Muscle layer of colon (tissue), 2 donors: ENCODE data around the gene TFDP1.

Experiments
- H3K27ac ChIP-seq: one replicate; pipeline ENCODE4 v1.7.0; 2013; ENCODE audit warnings: low read depth, mild to moderate bottlenecking, low read length, moderate library complexity
- H3K27me3 ChIP-seq, 2 donors: one replicate each; pipeline ENCODE4 v1.7.0; 2013; ENCODE audit warnings: low read length in 2 of 2, mild to moderate bottlenecking in 2 of 2; ENCODE audit not compliant: insufficient read depth in 2 of 2, control insufficient read depth in 1 of 2
- H3K36me3 ChIP-seq: one replicate; pipeline ENCODE4 v1.7.0; 2013; ENCODE audit warnings: mild to moderate bottlenecking, low read length; ENCODE audit not compliant: insufficient read depth
- H3K4me1 ChIP-seq: one replicate; pipeline ENCODE4 v1.7.0; 2013; ENCODE audit warnings: mild to moderate bottlenecking, low read length; ENCODE audit not compliant: insufficient read depth
- H3K4me3 ChIP-seq, 2 donors: one replicate each; pipeline ENCODE4 v1.7.0; 2013; ENCODE audit warnings: low read length in 2 of 2, low read depth in 1 of 2, mild to moderate bottlenecking in 1 of 2, moderate library complexity in 1 of 2
- H3K9ac ChIP-seq: one replicate; pipeline ENCODE4 v1.7.0; 2013; ENCODE audit warnings: low read length
- H3K9me3 ChIP-seq: one replicate; pipeline ENCODE4 v1.7.0; 2013; ENCODE audit warnings: mild to moderate bottlenecking, low read length
- donor health status: abdominal sarcoma.
- donor health status: Adenocarcinoma of cecum.

The TFDP1 gene

GRCh38 chr13:113641426-113641825, 56.9 kb downstream of the TFDP1 start:
- Histone ChIP-seq H3K9me3 (no peaks in the 10 kb centered on the region), H3K4me3 (no peak overlapping the region), H3K27me3 (no peaks in the 10 kb centered on the region), H3K9ac (no peak overlapping the region), H3K36me3 (peaks cover 25% of the 10 kb centered on the region), H3K4me1 (no peaks in the 10 kb centered on the region), H3K27ac (no peak overlapping the region)

DNA sequence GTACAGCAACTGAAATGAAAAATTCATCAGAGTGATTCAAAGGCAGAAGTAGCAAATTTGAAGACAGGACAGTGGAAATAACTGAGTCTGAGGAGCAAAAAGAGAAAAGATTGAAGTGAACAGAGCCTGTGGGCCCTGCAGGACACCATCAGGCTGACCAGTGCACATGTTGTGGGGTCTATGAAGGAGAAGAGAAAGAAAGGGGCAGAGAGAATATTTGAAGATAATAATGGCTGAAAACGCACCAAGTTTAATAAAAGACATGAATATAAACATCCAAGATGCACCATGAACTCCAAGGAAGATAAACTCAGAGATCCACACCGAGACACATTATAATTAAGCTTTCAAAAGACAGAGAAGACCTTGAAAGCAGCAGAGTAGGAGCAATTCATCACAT, 58.0 kb downstream of the TFDP1 start:
- Histone ChIP-seq H3K27me3 (no peaks in the 10 kb centered on the region), H3K9ac (no peak overlapping the region), H3K27ac (no peak overlapping the region), H3K4me3 (no peak overlapping the region), H3K4me1 (peaks cover 7% of the 10 kb centered on the region), H3K9me3 (no peaks in the 10 kb centered on the region), H3K36me3 (peaks cover 14% of the 10 kb centered on the region)

DNA sequence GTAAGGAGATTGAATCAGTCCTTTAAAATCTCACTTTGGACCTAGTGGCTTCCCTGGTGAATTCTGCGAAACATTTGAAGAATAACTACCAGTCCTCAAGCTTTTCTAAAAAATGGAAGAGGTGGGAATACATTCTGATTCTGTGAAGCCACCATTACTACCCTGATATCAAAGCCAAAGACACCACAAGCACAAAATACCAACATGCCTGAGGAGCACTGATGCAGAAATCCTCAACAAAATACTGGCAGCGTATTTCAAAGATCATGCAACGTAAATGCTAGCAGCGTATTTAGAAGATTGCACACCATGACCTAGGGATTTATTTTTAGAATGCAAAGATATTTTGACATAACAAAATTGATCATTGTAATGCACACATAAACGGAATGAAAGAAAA, 59.0 kb downstream of the TFDP1 start:
- peaks cover 6% of the 10 kb centered on the region for H3K36me3 ChIP-seq
- H3K4me1 ChIP-seq: peaks cover 15% of the 10 kb centered on the region
- no peak overlapping the region for H3K4me3 ChIP-seq
- H3K9me3 ChIP-seq: no peaks in the 10 kb centered on the region
- no peaks in the 10 kb centered on the region for H3K27me3 ChIP-seq
- no peak overlapping the region for H3K9ac ChIP-seq
- no peak overlapping the region for H3K27ac ChIP-seq

DNA sequence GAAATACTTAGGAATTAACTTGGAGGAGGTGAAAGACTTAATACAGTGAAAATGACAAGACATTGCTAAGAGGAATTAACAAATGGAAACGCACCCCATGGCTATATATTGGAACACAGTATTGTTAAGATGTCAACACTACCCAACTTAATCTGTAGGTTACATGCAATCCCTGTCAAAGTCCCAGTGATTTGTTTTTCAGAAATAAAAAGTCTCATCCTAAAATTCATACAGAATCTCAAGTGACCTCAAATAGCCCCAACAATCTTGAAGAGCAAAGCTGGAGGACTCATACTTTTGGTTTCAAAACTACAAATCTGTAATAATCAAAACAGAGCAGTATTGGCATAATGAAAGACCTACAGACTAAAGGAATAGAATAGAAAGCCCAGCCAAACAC, 60.2 kb downstream of the TFDP1 start:
- Histone ChIP-seq H3K36me3 (peaks cover 2% of the 10 kb centered on the region), H3K9ac (no peak overlapping the region), H3K4me3 (no peak overlapping the region), H3K4me1 (peaks cover 15% of the 10 kb centered on the region), H3K9me3 (no peaks in the 10 kb centered on the region), H3K27ac (no peak overlapping the region), H3K27me3 (no peaks in the 10 kb centered on the region)

DNA sequence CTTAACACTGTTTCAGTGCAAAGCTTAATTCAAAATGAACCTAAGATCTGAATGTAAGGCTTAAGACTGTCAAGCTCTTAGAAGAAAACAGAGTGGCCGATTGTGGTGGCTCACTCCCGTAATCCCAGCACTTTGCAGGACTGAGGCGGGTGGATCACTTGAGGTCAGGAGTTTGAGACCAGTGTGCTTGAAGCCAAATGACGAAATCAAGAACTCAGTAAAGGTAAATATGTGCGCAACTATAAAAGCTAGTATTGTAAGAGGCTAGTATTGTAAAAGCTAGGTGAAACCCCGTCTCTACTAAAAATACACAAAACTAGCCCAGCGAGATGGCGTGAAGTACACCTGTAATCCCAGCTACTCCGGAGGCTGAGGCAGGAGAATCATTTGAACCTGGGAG, 60.8 kb downstream of the TFDP1 start:
- H3K9ac ChIP-seq: no peak overlapping the region
- H3K4me1 ChIP-seq: peaks cover 15% of the 10 kb centered on the region
- H3K27ac ChIP-seq: no peak overlapping the region
- no peak overlapping the region for H3K4me3 ChIP-seq
- no peaks in the 10 kb centered on the region for H3K36me3 ChIP-seq
- no peaks in the 10 kb centered on the region for H3K9me3 ChIP-seq
- no peaks in the 10 kb centered on the region for H3K27me3 ChIP-seq

- Histone ChIP-seq H3K9ac (no peak overlapping the region), H3K36me3 (no peaks in the 10 kb centered on the region), H3K27ac (no peak overlapping the region), H3K9me3 (no peaks in the 10 kb centered on the region), H3K27me3 (no peaks in the 10 kb centered on the region), H3K4me3 (no peak overlapping the region), H3K4me1 (peaks cover 15% of the 10 kb centered on the region)
These were observed 61.8 kb downstream of the TFDP1 start for GRCh38 chr13:113646376-113646775.

DNA sequence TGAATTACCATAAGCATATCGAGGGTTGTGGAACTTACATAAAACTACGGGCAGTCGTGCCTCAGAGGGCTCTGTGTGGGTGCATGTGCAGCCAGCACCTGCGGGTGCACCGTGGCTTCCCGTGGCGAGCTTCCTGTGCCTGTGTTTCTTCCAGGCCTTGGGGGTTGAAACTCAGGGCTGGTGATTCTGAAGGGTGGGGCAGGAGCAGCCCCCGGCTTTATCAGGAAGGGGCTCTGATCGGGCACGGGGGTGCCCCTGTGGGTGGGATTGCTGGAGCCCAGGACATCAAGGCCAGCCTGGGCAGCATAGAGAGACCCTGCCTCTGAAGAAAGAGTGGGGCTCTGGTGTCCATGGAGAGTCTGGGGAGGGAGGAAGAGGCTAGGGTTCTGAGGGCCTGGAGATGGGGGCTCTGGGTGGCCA, 62.4 kb downstream of the TFDP1 start:
- H3K27ac ChIP-seq: no peak overlapping the region
- no peaks in the 10 kb centered on the region for H3K27me3 ChIP-seq
- no peak overlapping the region for H3K4me3 ChIP-seq
- H3K9me3 ChIP-seq: no peaks in the 10 kb centered on the region
- H3K36me3 ChIP-seq: no peaks in the 10 kb centered on the region
- H3K9ac ChIP-seq: no peak overlapping the region
- H3K4me1 ChIP-seq: peaks cover 15% of the 10 kb centered on the region

DNA sequence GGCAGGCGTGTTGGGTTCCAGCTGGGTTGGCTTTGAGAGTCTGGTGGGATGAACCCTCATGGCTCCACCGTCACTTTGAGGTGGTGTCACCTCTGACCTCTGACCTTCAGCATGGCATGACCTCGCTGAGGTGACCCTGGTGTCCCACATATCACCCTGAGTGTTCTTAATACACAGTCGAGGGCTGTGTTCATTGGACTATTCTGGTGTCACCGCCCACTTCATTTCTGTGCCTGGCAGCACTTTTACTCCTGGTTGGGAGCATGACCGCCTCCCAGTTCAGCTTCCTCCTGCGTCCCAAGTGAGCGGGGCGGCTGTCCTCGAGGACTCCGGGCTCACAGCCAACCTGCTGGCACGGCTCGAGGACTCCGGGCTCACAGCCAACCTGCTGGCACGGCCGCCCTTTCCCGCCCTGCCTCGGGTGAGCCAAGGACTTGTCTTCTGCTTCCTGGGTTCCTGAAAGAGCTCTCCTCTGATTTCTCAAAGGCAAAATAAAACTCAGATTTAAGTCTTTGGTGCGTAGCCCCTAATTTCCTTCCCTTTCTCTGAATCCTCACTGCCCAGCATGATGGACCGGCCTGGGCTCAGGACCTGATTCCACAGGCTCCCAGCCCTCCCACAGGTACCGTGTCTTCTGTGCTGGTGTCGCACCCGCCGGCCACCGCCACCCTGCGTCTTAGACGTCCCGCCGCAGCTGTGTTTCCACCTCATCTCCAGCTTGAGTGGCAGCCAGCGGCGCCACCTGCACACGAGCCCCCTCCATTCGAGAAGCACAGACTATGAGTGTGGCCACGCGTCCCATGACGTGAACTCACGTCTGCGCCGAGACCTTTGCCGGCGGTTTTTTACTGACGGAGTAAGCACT, 63.0 kb downstream of the TFDP1 start:
- Histone ChIP-seq H3K36me3 (no peaks in the 10 kb centered on the region), H3K27me3 (no peaks in the 10 kb centered on the region), H3K4me3 (no peak overlapping the region), H3K9me3 (no peaks in the 10 kb centered on the region), H3K4me1 (peaks cover 15% of the 10 kb centered on the region), H3K9ac (no peak overlapping the region), H3K27ac (no peak overlapping the region)

DNA sequence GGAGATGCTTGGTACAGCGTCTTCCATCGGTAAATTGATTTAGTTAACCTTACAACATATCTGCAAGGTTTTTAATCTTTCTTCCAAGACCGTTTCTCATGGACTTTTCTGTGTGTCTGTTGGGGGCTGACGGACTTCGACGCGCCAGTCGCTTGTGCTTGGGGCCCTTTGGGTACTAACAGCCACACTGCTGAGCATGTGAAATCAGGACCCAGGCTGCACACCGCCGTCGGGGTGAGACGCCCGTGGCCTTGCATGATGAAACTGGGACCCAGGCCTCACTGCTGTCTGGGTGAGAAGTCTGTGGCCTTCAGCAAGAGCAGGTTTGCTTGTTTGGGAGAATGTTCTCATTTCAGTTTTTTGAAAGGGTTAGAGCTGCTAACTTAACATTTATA, 63.7 kb downstream of the TFDP1 start:
- H3K4me3 ChIP-seq: no peak overlapping the region
- H3K9me3 ChIP-seq: no peaks in the 10 kb centered on the region
- H3K27me3 ChIP-seq: no peaks in the 10 kb centered on the region
- H3K4me1 ChIP-seq: peaks cover 15% of the 10 kb centered on the region
- no peak overlapping the region for H3K9ac ChIP-seq
- H3K27ac ChIP-seq: no peak overlapping the region
- H3K36me3 ChIP-seq: no peaks in the 10 kb centered on the region

- Histone ChIP-seq H3K4me1 (peaks cover 15% of the 10 kb centered on the region), H3K4me3 (no peak overlapping the region), H3K9ac (no peak overlapping the region), H3K9me3 (no peaks in the 10 kb centered on the region), H3K27me3 (no peaks in the 10 kb centered on the region), H3K36me3 (no peaks in the 10 kb centered on the region), H3K27ac (no peak overlapping the region)
These were observed 64.7 kb downstream of the TFDP1 start for GRCh38 chr13:113649212-113649611.

GRCh38 chr13:113650275-113650674, 65.7 kb downstream of the TFDP1 start:
- H3K27me3 ChIP-seq: no peaks in the 10 kb centered on the region
- H3K9ac ChIP-seq: no peak overlapping the region
- H3K36me3 ChIP-seq: no peaks in the 10 kb centered on the region
- no peak overlapping the region for H3K4me3 ChIP-seq
- H3K27ac ChIP-seq: no peak overlapping the region
- no peaks in the 10 kb centered on the region for H3K9me3 ChIP-seq
- H3K4me1 ChIP-seq: peaks cover 15% of the 10 kb centered on the region

DNA sequence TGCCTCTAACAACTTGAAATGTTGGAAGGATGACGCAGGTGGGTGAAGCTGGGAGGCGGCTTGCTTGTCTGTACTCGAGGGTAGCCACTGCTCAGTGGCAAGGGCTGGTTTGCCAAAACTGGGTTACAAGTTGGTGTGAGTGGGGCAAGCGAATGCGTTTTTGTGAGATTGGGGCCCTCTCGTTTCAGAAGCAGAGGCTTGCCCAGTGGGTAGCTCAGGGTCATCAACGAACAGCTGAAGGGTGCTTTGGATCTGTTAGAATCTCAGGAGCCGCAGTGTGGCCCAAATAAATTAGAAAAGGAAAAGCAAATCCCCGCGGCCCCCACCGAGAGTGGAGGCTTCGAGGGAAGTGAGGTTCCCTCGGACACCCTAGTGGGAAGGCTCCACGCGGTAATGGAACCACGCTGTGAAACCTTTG, 66.2 kb downstream of the TFDP1 start:
- no peaks in the 10 kb centered on the region for H3K27me3 ChIP-seq
- H3K27ac ChIP-seq: no peak overlapping the region
- peaks cover 15% of the 10 kb centered on the region for H3K4me1 ChIP-seq
- H3K9ac ChIP-seq: no peak overlapping the region
- H3K4me3 ChIP-seq: no peak overlapping the region
- no peaks in the 10 kb centered on the region for H3K36me3 ChIP-seq
- H3K9me3 ChIP-seq: no peaks in the 10 kb centered on the region
